Neuronal stem cell (in vitro differentiated cells): ENCODE data around the gene PLEKHM1.
"Not testable (repeated sequence)": the region's sequence is repeated elsewhere in the genome, so short reads cannot be mapped to it uniquely, and the experiment has no call there.

Source experiments
- DNase-seq: peaks from one replicate; pipeline ENCODE4 v3.0.0-alpha.2; 2013; ENCODE audit warnings: low spot score
- H2AFZ ChIP-seq: one replicate; pipeline ENCODE4 v1.6.1; 2013; ENCODE audit warnings: mild to moderate bottlenecking, low read length, inconsistent platforms
- H2AK5ac ChIP-seq: 2 replicates; pipeline ENCODE4 v1.6.1; 2013; ENCODE audit warnings: low read depth, mild to moderate bottlenecking, inconsistent platforms, low read length, moderate library complexity, mixed read lengths
- H2BK120ac ChIP-seq: 2 replicates; pipeline ENCODE4 v1.6.1; 2013; ENCODE audit warnings: low read depth, mild to moderate bottlenecking, inconsistent platforms, low read length, moderate library complexity, mixed read lengths
- H2BK12ac ChIP-seq: one replicate; pipeline ENCODE4 v1.6.1; 2013; ENCODE audit warnings: low read length, inconsistent platforms
- H2BK15ac ChIP-seq: 2 replicates; pipeline ENCODE4 v1.6.1; 2013; ENCODE audit warnings: mild to moderate bottlenecking, low read length, inconsistent platforms, mixed read lengths
- H2BK5ac ChIP-seq: one replicate; pipeline ENCODE4 v1.6.1; 2013; ENCODE audit warnings: inconsistent platforms, mild to moderate bottlenecking, low read length, moderate library complexity
- H3K14ac ChIP-seq: one replicate; pipeline ENCODE4 v1.6.1; 2013; ENCODE audit warnings: low read length, inconsistent platforms
- H3K18ac ChIP-seq: 2 replicates; pipeline ENCODE4 v1.6.1; 2013; ENCODE audit warnings: low read length, inconsistent platforms
- H3K23ac ChIP-seq: 2 replicates; pipeline ENCODE4 v1.6.1; 2013; ENCODE audit warnings: low read depth, mild to moderate bottlenecking, mixed read lengths, low read length, inconsistent platforms; ENCODE audit not compliant: poor library complexity
- H3K27ac ChIP-seq: replicated peaks from 3 replicates; pipeline ENCODE4 v1.5.1; 2013; ENCODE audit warnings: low read length, inconsistent platforms
- H3K27me3 ChIP-seq, 3 experiments: 2 replicates each; pipeline ENCODE4 v1.6.1; 2013; ENCODE audit warnings: low read length in 3 of 3, mild to moderate bottlenecking in 2 of 3, inconsistent platforms in 1 of 3, low read depth in 1 of 3, mixed read lengths in 1 of 3, moderate library complexity in 1 of 3; ENCODE audit not compliant: control insufficient read depth in 3 of 3, insufficient read depth in 3 of 3
- H3K36me3 ChIP-seq, 2 donors: replicated peaks in 1 of 2; 2 replicates each; pipeline ENCODE4 v1.6.1; 2013; ENCODE audit warnings: low read length in 2 of 2; ENCODE audit not compliant: control insufficient read depth in 2 of 2, insufficient read depth in 2 of 2
- H3K4ac ChIP-seq: 2 replicates; pipeline ENCODE4 v1.6.1; 2013; ENCODE audit warnings: inconsistent platforms, mild to moderate bottlenecking, low read length, moderate library complexity
- H3K4me1 ChIP-seq, 2 donors: 1 replicate in 1 of 2; 2 replicates in 1 of 2; pipeline ENCODE4 v1.6.1; 2013; ENCODE audit warnings: low read length in 2 of 2, low read depth in 1 of 2; ENCODE audit not compliant: control insufficient read depth in 2 of 2, insufficient read depth in 1 of 2
- H3K4me2 ChIP-seq: one replicate; pipeline ENCODE4 v1.6.1; 2013; ENCODE audit warnings: mild to moderate bottlenecking, low read length, inconsistent platforms; ENCODE audit not compliant: insufficient read depth, poor library complexity, severe bottlenecking
- H3K4me3 ChIP-seq, 2 donors: 2 replicates each; pipeline ENCODE4 v1.5.1; 2013; ENCODE audit warnings: low read length in 2 of 2, mild to moderate bottlenecking in 2 of 2, inconsistent platforms in 1 of 2, moderate library complexity in 1 of 2
- H3K79me1 ChIP-seq: one replicate; pipeline ENCODE4 v1.6.1; 2013; ENCODE audit warnings: low read depth, mild to moderate bottlenecking, inconsistent platforms, low read length, moderate library complexity
- H3K9ac ChIP-seq: one replicate; pipeline ENCODE4 v1.6.1; 2013; ENCODE audit warnings: mild to moderate bottlenecking, low read depth, low read length, inconsistent platforms; ENCODE audit not compliant: poor library complexity
- H3K9me3 ChIP-seq, 2 donors: replicated peaks in 1 of 2; 2 replicates each; pipeline versions ENCODE3 to v1.6.1; 2013; ENCODE audit warnings: low read length in 2 of 2, mild to moderate bottlenecking in 2 of 2, inconsistent platforms in 1 of 2, low read depth in 1 of 2, mixed read lengths in 1 of 2, moderate library complexity in 1 of 2; ENCODE audit not compliant: control insufficient read depth in 2 of 2, insufficient read depth in 1 of 2
- H4K8ac ChIP-seq: one replicate; pipeline ENCODE4 v1.6.1; 2013; ENCODE audit warnings: low read depth, mild to moderate bottlenecking, inconsistent platforms, low read length, moderate library complexity
- H4K91ac ChIP-seq: one replicate; pipeline ENCODE4 v1.6.1; 2013; ENCODE audit warnings: low read length, low read depth, mild to moderate bottlenecking, inconsistent platforms; ENCODE audit not compliant: poor library complexity
- WGBS, 2 donors: extraction: QIAGEN DNeasy Blood & Tissue Kit; methylation state at CpG; one replicate each; pipeline ENCODE4 v1.1.7; 2013; ENCODE audit warnings: missing lambda C conversion rate in 2 of 2, mixed read lengths in 1 of 2; ENCODE audit not compliant: insufficient read length in 2 of 2, insufficient replicate concordance in 1 of 2; ENCODE audit errors: extremely low coverage in 2 of 2; 5-methylcytosine and 5-hydroxymethylcytosine counted together

Gene PLEKHM1

GRCh38 chr17:45501092-45501707, 10.7 kb upstream of the PLEKHM1 start:
- no CpG with 5 or more reads among the region's 33 CpGs for WGBS, 2 donors
- not testable (repeated sequence) for H3K79me1 ChIP-seq, DNase-seq, H3K9ac ChIP-seq, H3K23ac ChIP-seq, H3K36me3 ChIP-seq, H3K4ac ChIP-seq, H3K18ac ChIP-seq, H3K4me2 ChIP-seq, H2BK120ac ChIP-seq, H2BK15ac ChIP-seq, H2AFZ ChIP-seq, H3K9me3 ChIP-seq, H2BK12ac ChIP-seq, H3K4me3 ChIP-seq, H3K27me3 ChIP-seq, H4K8ac ChIP-seq, H4K91ac ChIP-seq, H2AK5ac ChIP-seq, H3K4me1 ChIP-seq, H3K14ac ChIP-seq, H2BK5ac ChIP-seq, H3K27ac ChIP-seq

- H3K36me3 ChIP-seq, H2BK120ac ChIP-seq, H2AFZ ChIP-seq, H3K18ac ChIP-seq, H2BK12ac ChIP-seq, H3K79me1 ChIP-seq, H3K27me3 ChIP-seq, H3K14ac ChIP-seq, DNase-seq, H3K4me2 ChIP-seq, H3K27ac ChIP-seq, H2BK15ac ChIP-seq, H3K9me3 ChIP-seq, H3K4ac ChIP-seq, H3K23ac ChIP-seq, H3K4me1 ChIP-seq, H3K4me3 ChIP-seq, H2BK5ac ChIP-seq, H4K8ac ChIP-seq, H2AK5ac ChIP-seq, H4K91ac ChIP-seq, H3K9ac ChIP-seq: not testable (repeated sequence)
- no CpG with 5 or more reads among the region's 2 CpGs for WGBS, 2 donors
Measured at GRCh38 chr17:45500478-45500877, 10.0 kb upstream of the PLEKHM1 start.

GRCh38 chr17:45499208-45499607, 8.7 kb upstream of the PLEKHM1 start:
- not testable (repeated sequence) for H3K27ac ChIP-seq

GRCh38 chr17:45498377-45498776, 7.9 kb upstream of the PLEKHM1 start:
- not testable (repeated sequence) for H4K8ac ChIP-seq, H3K4me1 ChIP-seq, H2AFZ ChIP-seq, H3K14ac ChIP-seq, H2BK12ac ChIP-seq, H3K23ac ChIP-seq, H3K27me3 ChIP-seq, DNase-seq, H2BK120ac ChIP-seq, H4K91ac ChIP-seq, H2BK15ac ChIP-seq, H3K4me3 ChIP-seq, H2BK5ac ChIP-seq, H3K79me1 ChIP-seq, H3K4me2 ChIP-seq, H3K9ac ChIP-seq, H3K27ac ChIP-seq, H3K36me3 ChIP-seq, H3K9me3 ChIP-seq, H2AK5ac ChIP-seq, H3K4ac ChIP-seq, H3K18ac ChIP-seq
- no CpG with 5 or more reads among the region's 6 CpGs for WGBS, 2 donors

More at GRCh38 chr17:45499208-45499607, 8.7 kb upstream of the PLEKHM1 start:
- not testable (repeated sequence) for H4K91ac ChIP-seq, H4K8ac ChIP-seq, H2BK12ac ChIP-seq, H3K9me3 ChIP-seq, H3K36me3 ChIP-seq, H2BK5ac ChIP-seq, H3K18ac ChIP-seq, H2BK15ac ChIP-seq, H3K4ac ChIP-seq, H2AFZ ChIP-seq, H3K4me3 ChIP-seq, H2AK5ac ChIP-seq, H3K4me1 ChIP-seq, DNase-seq, H3K23ac ChIP-seq, H3K27me3 ChIP-seq, H3K9ac ChIP-seq, H2BK120ac ChIP-seq, H3K79me1 ChIP-seq, H3K4me2 ChIP-seq, H3K14ac ChIP-seq
- no CpG with 5 or more reads among the region's 3 CpGs for WGBS, 2 donors
